H7 (cell line): Measurements from ENCODE around the gene GPR35. TPM values are rescaled to one million over a fixed set of nuclear protein-coding genes. Genes with fewer than 3 reads are reported as not detected.

Source experiments
- DNase-seq: peaks from one replicate; pipeline ENCODE4 v3.0.0; 2012
- H3K27me3 ChIP-seq: 2 replicates; pipeline ENCODE4 v1.6.0; 2011; ENCODE audit warnings: mild to moderate bottlenecking, low read length; ENCODE audit not compliant: control insufficient read depth, insufficient read depth
- H3K36me3 ChIP-seq: replicated peaks from 2 replicates; pipeline ENCODE4 v1.5.1; 2011; ENCODE audit warnings: low read length; ENCODE audit not compliant: control insufficient read depth, insufficient read depth
- H3K4me3 ChIP-seq: 2 replicates; pipeline ENCODE4 v1.5.1; 2011; ENCODE audit warnings: low read depth, mild to moderate bottlenecking, control low read depth, low read length, moderate library complexity; ENCODE audit not compliant: insufficient read depth
- total RNA-seq: library from RNA; depleted of rRNA; stranded (reverse); fragments of >200 nt; shearing (Covaris generic); gene quantifications from 2 replicates; pipeline ENCODE4 v1.2.3, GENCODE V29; 2014

The GPR35 gene
- total RNA-seq, 1 experiment from 2014 or later: not detected

GRCh38 chr2:240629968-240630770 is 4.9 kb downstream of the GPR35 start:
- no peaks in the 10 kb centered on the region for H3K36me3 ChIP-seq
- H3K27me3 ChIP-seq: no peaks in the 10 kb centered on the region
- H3K4me3 ChIP-seq: no peak overlapping the region
- no peak for DNase-seq

GRCh38 chr2:240630771-240631547 is 5.7 kb downstream of the GPR35 start:
- no peak for DNase-seq
- Histone ChIP-seq H3K4me3 (no peak overlapping the region), H3K36me3 (no peaks in the 10 kb centered on the region), H3K27me3 (no peaks in the 10 kb centered on the region)

GRCh38 chr2:240631548-240632305 is 6.4 kb downstream of the GPR35 start:
- H3K36me3 ChIP-seq: no peaks in the 10 kb centered on the region
- DNase-seq: no peak
- no peaks in the 10 kb centered on the region for H3K27me3 ChIP-seq
- H3K4me3 ChIP-seq: no peak overlapping the region

GRCh38 chr2:240632306-240632721 is 7.0 kb downstream of the GPR35 start:
- DNase-seq: no peak
- Histone ChIP-seq H3K27me3 (no peaks in the 10 kb centered on the region), H3K36me3 (no peaks in the 10 kb centered on the region), H3K4me3 (no peak overlapping the region)

- Histone ChIP-seq H3K4me3 (no peak overlapping the region), H3K36me3 (no peaks in the 10 kb centered on the region), H3K27me3 (no peaks in the 10 kb centered on the region; the same call in 1 of the 2 replicates)
- no peak for DNase-seq
These were observed 10.1 kb downstream of the GPR35 start for GRCh38 chr2:240635121-240635997.

- DNase-seq: no peak
- Histone ChIP-seq H3K27me3 (no peaks in the 10 kb centered on the region; the same call in 1 of the 2 replicates), H3K4me3 (no peak overlapping the region), H3K36me3 (no peaks in the 10 kb centered on the region)
These were observed 10.8 kb downstream of the GPR35 start for GRCh38 chr2:240635998-240636547.

GRCh38 chr2:240636563-240637115 is 11.4 kb downstream of the GPR35 start:
- no peaks in the 10 kb centered on the region; the same call in 1 of the 2 replicates for H3K27me3 ChIP-seq
- DNase-seq: no peak
- no peaks in the 10 kb centered on the region for H3K36me3 ChIP-seq
- H3K4me3 ChIP-seq: no peak overlapping the region

- DNase-seq: no peak
- no peaks in the 10 kb centered on the region for H3K36me3 ChIP-seq
- H3K4me3 ChIP-seq: no peak overlapping the region
- H3K27me3 ChIP-seq: no peaks in the 10 kb centered on the region; the same call in 1 of the 2 replicates
These were observed 12.0 kb downstream of the GPR35 start for GRCh38 chr2:240637116-240637900.

- H3K36me3 ChIP-seq: no peaks in the 10 kb centered on the region
- no peak for DNase-seq
- no peaks in the 10 kb centered on the region; the same call in 1 of the 2 replicates for H3K27me3 ChIP-seq
- no peak overlapping the region for H3K4me3 ChIP-seq
These were observed 12.6 kb downstream of the GPR35 start for GRCh38 chr2:240637901-240638345.

- no peak overlapping the region for H3K4me3 ChIP-seq
- DNase-seq: no peak
- no peaks in the 10 kb centered on the region for H3K36me3 ChIP-seq
- H3K27me3 ChIP-seq: no peaks in the 10 kb centered on the region; the same call in 1 of the 2 replicates
These were observed 13.4 kb downstream of the GPR35 start for GRCh38 chr2:240638512-240639160.

- Histone ChIP-seq H3K27me3 (no peaks in the 10 kb centered on the region; the same call in 1 of the 2 replicates), H3K36me3 (no peaks in the 10 kb centered on the region), H3K4me3 (no peak overlapping the region)
- DNase-seq: no peak
These were observed 14.3 kb downstream of the GPR35 start for GRCh38 chr2:240639566-240639965.

- no peak overlapping the region for H3K4me3 ChIP-seq
- peak; percentile 96 for DNase-seq
- no peaks in the 10 kb centered on the region; the same call in 1 of the 2 replicates for H3K27me3 ChIP-seq
- no peaks in the 10 kb centered on the region for H3K36me3 ChIP-seq
These were observed 15.7 kb downstream of the GPR35 start for GRCh38 chr2:240640939-240641338.
